GM23248 (cell line): ENCODE measurements around the gene SLC30A7. TPM values are rescaled to one million over a fixed set of nuclear protein-coding genes. Genes with fewer than 3 reads are reported as not detected.

Experiments used
- DNase-seq: peaks from one replicate; pipeline ENCODE4 v3.0.0-alpha.2; 2015
- H2AFZ ChIP-seq: fragments of 200-600 bp; sonication (generic); 2 replicates; pipeline ENCODE4 v1.6.1; 2016; ENCODE audit warnings: antibody characterized with exemption
- H3F3A ChIP-seq: fragments of 200-600 bp; sonication (generic); 2 replicates; pipeline ENCODE4 v1.6.1; 2016; ENCODE audit warnings: mild to moderate bottlenecking, antibody characterized with exemption, mixed run types; ENCODE audit not compliant: insufficient read depth
- H3K27ac ChIP-seq: fragments of 200-600 bp; sonication (generic); 2 replicates; pipeline ENCODE4 v1.5.1; 2016; ENCODE audit warnings: mild to moderate bottlenecking
- H3K27me3 ChIP-seq: fragments of 200-600 bp; sonication (generic); replicated peaks from 2 replicates; pipeline ENCODE4 v1.6.1; 2016; ENCODE audit warnings: mild to moderate bottlenecking; ENCODE audit not compliant: insufficient read depth
- H3K36me3 ChIP-seq: fragments of 200-600 bp; sonication (generic); 2 replicates; pipeline ENCODE4 v1.6.1; 2016; ENCODE audit warnings: low read depth, mild to moderate bottlenecking
- H3K4me1 ChIP-seq: fragments of 200-600 bp; sonication (generic); 2 replicates; pipeline ENCODE4 v1.6.1; 2016; ENCODE audit warnings: mild to moderate bottlenecking; ENCODE audit not compliant: insufficient read depth
- H3K4me2 ChIP-seq: fragments of 200-600 bp; sonication (generic); one replicate; pipeline ENCODE4 v1.6.1; 2016; ENCODE audit warnings: mild to moderate bottlenecking; ENCODE audit not compliant: unreplicated experiment
- H3K4me3 ChIP-seq: fragments of 200-600 bp; sonication (generic); 2 replicates; pipeline ENCODE4 v1.5.1; 2016; ENCODE audit warnings: mild to moderate bottlenecking
- H3K79me2 ChIP-seq: fragments of 200-600 bp; sonication (generic); 2 replicates; pipeline ENCODE4 v1.6.1; 2016; ENCODE audit warnings: mild to moderate bottlenecking; ENCODE audit not compliant: insufficient read depth
- H3K9ac ChIP-seq: fragments of 200-600 bp; sonication (generic); 2 replicates; pipeline ENCODE4 v1.6.1; 2016; ENCODE audit warnings: mild to moderate bottlenecking
- H3K9me2 ChIP-seq: fragments of 200-600 bp; sonication (generic); 2 replicates; pipeline ENCODE4 v1.6.1; 2016; ENCODE audit warnings: mixed run types, mild to moderate bottlenecking, moderate library complexity; ENCODE audit not compliant: insufficient read depth
- H3K9me3 ChIP-seq: fragments of 200-600 bp; sonication (generic); one replicate; pipeline ENCODE4 v1.6.1; 2017; ENCODE audit warnings: low read depth
- H4K20me1 ChIP-seq: fragments of 200-600 bp; sonication (generic); 2 replicates; pipeline ENCODE4 v1.6.0; 2016; ENCODE audit not compliant: insufficient read depth
- EZH2 ChIP-seq: fragments of 200-600 bp; sonication (generic); IDR thresholded peaks from 2 replicates; pipeline ENCODE4 v1.6.1; 2018; ENCODE audit warnings: antibody characterized with exemption, mild to moderate bottlenecking; ENCODE audit not compliant: insufficient read depth, poor library complexity, severe bottlenecking
- EZH2phosphoT487 ChIP-seq: fragments of 200-600 bp; sonication (generic); IDR thresholded peaks from 2 replicates; pipeline ENCODE4 v1.6.1; 2018; ENCODE audit warnings: antibody characterized with exemption, moderate library complexity, mild to moderate bottlenecking, low read depth; ENCODE audit not compliant: insufficient read depth
- WGBS, 2 experiments: methylation state at CpG; one replicate each; pipeline ENCODE4 v1.1.6; 2015 to 2017; ENCODE audit warnings: low lambda C conversion rate in 2 of 2, low coverage in 1 of 2; ENCODE audit errors: missing lambda C conversion rate in 2 of 2; 5-methylcytosine and 5-hydroxymethylcytosine counted together
- in situ Hi-C: fragments of 300-500 bp; cut with MboI; formaldehyde crosslinking; loops from 2 replicates; pipeline ENCODE4 v1.15.0; 2020
- polyA plus RNA-seq: library from polyadenylated mRNA; unstranded; fragments of >200 nt; fragmentation: Nextera tagmentation; extraction: Ambion mirVana; gene quantifications from 2 replicates; pipeline ENCODE4 v1.2.1, GENCODE V29; 2016
- total RNA-seq: library from RNA; depleted of rRNA; stranded (reverse); fragments of >200 nt; shearing (Covaris generic); gene quantifications from 2 replicates; pipeline ENCODE4 v1.2.3, GENCODE V29; 2014

SLC30A7 gene
- total and polyA plus RNA-seq, 2 experiments from 2014 or later, result 35.2 to 65.7 TPM

DNA sequence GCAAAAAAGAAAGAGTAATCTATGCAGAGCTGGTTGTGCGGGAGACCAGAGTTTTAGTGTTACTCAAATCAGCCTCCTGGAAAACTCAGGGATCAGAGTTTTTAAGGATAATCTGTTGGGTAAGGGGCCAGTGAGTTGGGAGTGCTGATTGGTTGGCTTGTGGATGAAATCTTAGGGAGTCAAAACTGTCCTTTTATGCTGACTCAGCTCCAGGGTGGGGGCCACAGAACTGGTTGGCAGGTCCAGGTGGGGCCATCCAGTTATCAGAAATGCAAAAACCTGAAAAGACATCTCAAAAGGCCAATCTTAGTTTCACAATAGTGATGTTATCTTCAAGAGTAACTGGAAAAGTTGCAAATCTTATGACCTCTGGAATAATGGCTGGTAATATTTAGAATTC is 4.5 kb upstream of the SLC30A7 start:
- WGBS, 2 experiments, result 97 to 100% methylated on average over 1 of the region's 1 CpG
- Histone ChIP-seq H3K27me3 (no peaks in the 10 kb centered on the region), H3K4me1 (0 out of 2 replicates have a peak, but pooled peaks cover 13% of the 10 kb centered on the region), H3K9ac (no peak overlapping the region), H3K4me3 (no peak overlapping the region), H4K20me1 (no peaks in the 10 kb centered on the region), H3K4me2 (no peak overlapping the region), H3K27ac (no peak overlapping the region), H3K36me3 (no peaks in the 10 kb centered on the region), H3F3A (peaks cover 17% of the 10 kb centered on the region; the same call in 1 of the 2 replicates), H3K9me3 (no peaks in the 10 kb centered on the region), H2AFZ (no peak overlapping the region), H3K9me2 (no peaks in the 10 kb centered on the region), H3K79me2 (peaks cover 67% of the 10 kb centered on the region)
- no peak for DNase-seq
- in situ Hi-C loops, result loop anchor here (25.0 kb wide), 1 partner anchor 1079 kb away; no protein-coding TSS in a partner anchor
- no peak for TF ChIP-seq EZH2
- TF ChIP-seq EZH2phosphoT487, result no peak

- Histone ChIP-seq H3K79me2 (peaks cover 78% of the 10 kb centered on the region), H2AFZ (no peak overlapping the region), H3K4me3 (0 out of 2 replicates have a peak overlapping the region, but pooled peaks have one; percentile 95), H3F3A (peaks cover 17% of the 10 kb centered on the region; the same call in 1 of the 2 replicates), H3K9me3 (no peaks in the 10 kb centered on the region), H3K9ac (0 out of 2 replicates have a peak overlapping the region, but pooled peaks have one; percentile 98), H3K27me3 (no peaks in the 10 kb centered on the region), H3K36me3 (no peaks in the 10 kb centered on the region), H4K20me1 (no peaks in the 10 kb centered on the region), H3K9me2 (no peaks in the 10 kb centered on the region), H3K27ac (no peak overlapping the region), H3K4me1 (peaks cover 19% of the 10 kb centered on the region), H3K4me2 (peak overlapping the region; percentile 98)
- in situ Hi-C loops, result loop anchor here (25.0 kb wide), 1 partner anchor 1080 kb away; no protein-coding TSS in a partner anchor
- WGBS, 2 experiments, result 99 to 100% methylated on average over 3 of the region's 3 CpGs
- no peak for DNase-seq
- TF ChIP-seq EZH2phosphoT487, result no peak
- no peak for TF ChIP-seq EZH2
Measured at GRCh38 chr1:100892554-100892953, 3.3 kb upstream of the SLC30A7 start.

DNA sequence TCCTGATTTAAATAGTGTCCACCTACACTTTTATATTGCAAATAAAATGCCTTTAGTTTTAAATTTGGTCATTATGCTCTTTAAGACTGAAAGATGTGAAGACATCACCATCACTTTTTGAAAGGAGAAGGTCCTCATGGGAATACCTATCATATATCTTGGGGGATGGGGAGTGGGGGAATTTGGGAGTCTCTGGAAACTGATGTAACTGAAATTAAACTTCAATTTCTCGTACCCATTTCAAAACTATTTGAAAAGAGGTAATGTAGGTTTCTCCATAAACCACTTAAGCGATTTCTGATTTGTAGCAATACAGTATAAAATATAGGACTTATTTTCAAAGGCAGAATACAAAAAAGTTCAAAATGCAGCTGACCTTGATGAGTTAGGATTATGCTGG is 2.2 kb upstream of the SLC30A7 start:
- WGBS, 2 experiments, result 28 to 40% methylated on average over 2 of the region's 2 CpGs
- H3K79me2 ChIP-seq, result peaks cover 80% of the 10 kb centered on the region
- H2AFZ ChIP-seq, result peak overlapping the region; percentile 93
- no peaks in the 10 kb centered on the region for H3K27me3 ChIP-seq
- peaks cover 7% of the 10 kb centered on the region for H3K36me3 ChIP-seq
- in situ Hi-C loops, result loop anchor here (25.0 kb wide), 1 partner anchor 1081 kb away; no protein-coding TSS in a partner anchor
- H3K4me3 ChIP-seq, result peak overlapping the region; percentile 95
- H3K4me1 ChIP-seq, result peaks cover 31% of the 10 kb centered on the region
- no peak for TF ChIP-seq EZH2
- TF ChIP-seq EZH2phosphoT487, result no peak
- H3K9ac ChIP-seq, result peak overlapping the region; percentile 98
- peaks cover 17% of the 10 kb centered on the region; the same call in 1 of the 2 replicates for H3F3A ChIP-seq
- H3K27ac ChIP-seq, result peak overlapping the region; percentile 91
- no peaks in the 10 kb centered on the region for H3K9me3 ChIP-seq
- H3K9me2 ChIP-seq, result no peaks in the 10 kb centered on the region
- peak; percentile 9 for DNase-seq
- H3K4me2 ChIP-seq, result peak overlapping the region; percentile 98
- no peaks in the 10 kb centered on the region for H4K20me1 ChIP-seq

- H3K9ac ChIP-seq, result peak within 1 kb of the TSS; percentile 98
- peaks cover 18% of the 10 kb centered on the region for H3K36me3 ChIP-seq
- H3K4me1 ChIP-seq, result peaks cover 31% of the 10 kb centered on the region
- in situ Hi-C loops, result loop anchor here (25.0 kb wide), 1 partner anchor 1083 kb away; no protein-coding TSS in a partner anchor
- H3K4me3 ChIP-seq, result peak within 1 kb of the TSS; percentile 95
- peak within 1 kb of the TSS; percentile 91 for H3K27ac ChIP-seq
- peaks cover 17% of the 10 kb centered on the region; the same call in 1 of the 2 replicates for H3F3A ChIP-seq
- H3K9me2 ChIP-seq, result no peaks in the 10 kb centered on the region
- H3K4me2 ChIP-seq, result peak within 1 kb of the TSS; percentile 98
- peak within 1 kb of the TSS; percentile 93 for H2AFZ ChIP-seq
- TF ChIP-seq EZH2phosphoT487 (no peak), EZH2 (no peak)
- H3K79me2 ChIP-seq, result peaks cover 81% of the 10 kb centered on the region
- DNase-seq, result peak; percentile 89
- H3K27me3 ChIP-seq, result no peaks in the 10 kb centered on the region
- no peaks in the 10 kb centered on the region for H3K9me3 ChIP-seq
- 1% methylated on average over 47 of the region's 47 CpGs for WGBS, 2 experiments
- H4K20me1 ChIP-seq, result no peaks in the 10 kb centered on the region
Measured at GRCh38 chr1:100894603-100895539, 1.0 kb upstream of the SLC30A7 start, which contains the start of gene EXTL2. EXTL2 (minus strand) TSS chr1:100894842; CDS start chr1:100888757, 6,085 bp downstream.
